ENCODE results near the gene SPATA9. TPM values are rescaled to one million over a fixed set of nuclear protein-coding genes. Genes with fewer than 3 reads are reported as not detected.

The SPATA9 gene
- total and polyA plus RNA-seq, 7 donors: 0.22 to 0.53 (median 0.22) TPM; not detected in 4

DNA sequence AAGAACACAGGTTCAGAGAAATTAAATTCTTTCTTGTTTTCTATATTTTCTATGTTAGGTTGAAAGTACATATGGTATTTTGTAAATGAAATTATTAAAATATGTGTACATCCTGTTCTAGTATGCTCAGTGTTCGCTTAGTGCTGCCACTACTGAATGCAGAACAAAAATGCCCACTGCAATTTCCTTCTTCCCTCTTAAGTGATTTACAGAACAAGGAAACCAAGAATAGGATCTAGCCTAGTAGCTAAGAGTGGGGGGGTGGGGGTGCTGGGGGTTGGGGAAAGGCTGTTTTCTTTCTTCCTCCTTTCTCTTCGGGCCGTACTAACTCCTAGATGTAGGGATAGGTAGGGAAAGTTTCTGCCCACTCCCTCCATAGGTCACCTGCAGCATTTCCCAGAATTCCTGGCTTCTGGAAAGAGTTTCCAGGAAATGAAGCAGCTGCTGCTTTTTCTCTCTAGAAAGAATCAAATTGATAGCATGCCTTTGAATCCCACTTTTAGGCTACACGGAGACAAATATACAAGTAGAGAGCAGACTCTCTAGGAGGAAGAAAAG lies 15.7 kb downstream of the SPATA9 start:
- no peaks in the 10 kb centered on the region for H3K9me3 ChIP-seq
- no peaks in the 10 kb centered on the region for H3K36me3 ChIP-seq (ENCODE audit: insufficient read depth in 1 of 2, low read depth in 1 of 2)
- WGBS, 3 donors: 70 to 80% (median 75%) methylated on average over 4 of the region's 4 CpGs
- intact Hi-C loops (cut with DNase I): loop anchor here (5.0 kb wide), 3 partner anchors 65 to 180 kb away; partner anchors contain the start of gene RHOBTB3 (in 1 of the 2)
- H3K27ac ChIP-seq: no peak overlapping the region
- no peaks in the 10 kb centered on the region for H3K27me3 ChIP-seq (ENCODE audit: insufficient read depth in 3 of 3, low read length in 2 of 3)
- peaks cover 20% of the 10 kb centered on the region for H3K4me1 ChIP-seq
- TF ChIP-seq, protein P1, sequence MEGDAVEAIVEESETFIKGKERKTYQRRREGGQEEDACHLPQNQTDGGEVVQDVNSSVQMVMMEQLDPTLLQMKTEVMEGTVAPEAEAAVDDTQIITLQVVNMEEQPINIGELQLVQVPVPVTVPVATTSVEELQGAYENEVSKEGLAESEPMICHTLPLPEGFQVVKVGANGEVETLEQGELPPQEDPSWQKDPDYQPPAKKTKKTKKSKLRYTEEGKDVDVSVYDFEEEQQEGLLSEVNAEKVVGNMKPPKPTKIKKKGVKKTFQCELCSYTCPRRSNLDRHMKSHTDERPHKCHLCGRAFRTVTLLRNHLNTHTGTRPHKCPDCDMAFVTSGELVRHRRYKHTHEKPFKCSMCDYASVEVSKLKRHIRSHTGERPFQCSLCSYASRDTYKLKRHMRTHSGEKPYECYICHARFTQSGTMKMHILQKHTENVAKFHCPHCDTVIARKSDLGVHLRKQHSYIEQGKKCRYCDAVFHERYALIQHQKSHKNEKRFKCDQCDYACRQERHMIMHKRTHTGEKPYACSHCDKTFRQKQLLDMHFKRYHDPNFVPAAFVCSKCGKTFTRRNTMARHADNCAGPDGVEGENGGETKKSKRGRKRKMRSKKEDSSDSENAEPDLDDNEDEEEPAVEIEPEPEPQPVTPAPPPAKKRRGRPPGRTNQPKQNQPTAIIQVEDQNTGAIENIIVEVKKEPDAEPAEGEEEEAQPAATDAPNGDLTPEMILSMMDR (IDR thresholded peaks at IDR 0.05): no peak
- H3K4me3 ChIP-seq: no peak overlapping the region
- ATAC-seq: no peak
- no peak for DNase-seq

DNA sequence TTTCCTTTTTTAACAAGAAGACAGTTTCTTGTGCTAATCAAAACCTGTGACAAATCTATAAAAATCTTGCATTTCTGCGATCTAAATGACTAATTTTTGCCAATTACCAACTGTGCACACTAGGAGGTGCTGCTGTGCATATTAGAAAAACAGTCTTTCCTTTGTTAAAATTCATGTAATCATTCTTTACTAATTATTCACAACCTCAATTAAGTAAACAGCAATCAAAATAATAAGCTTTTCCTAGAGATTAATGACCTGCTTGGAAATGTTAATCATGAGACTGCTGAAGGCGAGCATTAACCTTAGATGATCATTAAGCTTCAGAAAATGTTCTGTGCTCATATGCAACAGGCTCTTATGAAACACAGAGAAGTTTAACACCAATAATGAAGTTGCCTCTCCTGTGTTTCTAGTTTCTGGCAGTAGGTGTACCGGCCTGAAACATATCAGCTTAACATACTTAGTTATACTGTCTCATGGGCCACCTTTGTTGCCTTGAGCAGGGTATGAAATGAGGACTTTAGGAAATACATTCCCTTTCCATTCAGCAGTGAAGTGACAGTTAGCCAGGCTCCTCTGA lies 18.5 kb downstream of the SPATA9 start:
- TF ChIP-seq, protein P1 (IDR thresholded peaks at IDR 0.05): peak; percentile 81
- no peak overlapping the region for H3K4me3 ChIP-seq
- peaks cover 8% of the 10 kb centered on the region for H3K4me1 ChIP-seq
- no peaks in the 10 kb centered on the region for H3K27me3 ChIP-seq (ENCODE audit: insufficient read depth in 3 of 3, low read length in 2 of 3)
- DNase-seq (no peak), ATAC-seq (peak in 3 of 4 donors; percentile 36 to 68 (median 48))
- no peaks in the 10 kb centered on the region for H3K36me3 ChIP-seq (ENCODE audit: insufficient read depth in 1 of 2, low read depth in 1 of 2)
- no peaks in the 10 kb centered on the region for H3K9me3 ChIP-seq
- H3K27ac ChIP-seq: no peak overlapping the region
- intact Hi-C loops (cut with DNase I): no loop called here
- 11 to 24% (median 12%) methylated on average over 3 of the region's 3 CpGs for WGBS, 3 donors

DNA sequence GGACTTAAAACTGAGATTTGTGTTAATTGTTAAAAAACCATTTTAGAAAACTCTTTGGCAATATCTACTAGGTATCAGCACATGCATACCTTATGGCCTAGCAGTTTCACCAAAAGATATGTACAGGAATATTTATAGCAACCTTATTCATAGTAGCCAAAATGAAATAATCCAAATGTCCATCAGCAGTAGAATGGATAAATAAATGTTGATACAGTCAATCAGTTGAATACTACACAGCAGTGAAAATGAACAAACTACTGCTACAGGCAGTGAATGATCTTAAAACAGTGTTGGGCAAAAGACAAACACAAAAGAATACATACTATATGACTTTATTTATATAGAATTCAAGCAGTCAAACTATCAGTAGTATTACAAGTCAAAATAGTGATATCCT lies 19.8 kb downstream of the SPATA9 start:
- Histone ChIP-seq H3K4me3 (no peak overlapping the region), H3K27me3 (ENCODE audit: insufficient read depth in 3 of 3, low read length in 2 of 3) (no peaks in the 10 kb centered on the region), H3K4me1 (peaks cover 4% of the 10 kb centered on the region), H3K9me3 (no peaks in the 10 kb centered on the region), H3K27ac (no peak overlapping the region), H3K36me3 (ENCODE audit: insufficient read depth in 1 of 2, low read depth in 1 of 2) (peaks cover 0 to 4% of the 10 kb centered on the region in 2 donors)
- TF ChIP-seq, protein P1 (IDR thresholded peaks at IDR 0.05): no peak
- no peak for DNase-seq
- ATAC-seq: no peak
- intact Hi-C loops (cut with DNase I): no loop called here

DNA sequence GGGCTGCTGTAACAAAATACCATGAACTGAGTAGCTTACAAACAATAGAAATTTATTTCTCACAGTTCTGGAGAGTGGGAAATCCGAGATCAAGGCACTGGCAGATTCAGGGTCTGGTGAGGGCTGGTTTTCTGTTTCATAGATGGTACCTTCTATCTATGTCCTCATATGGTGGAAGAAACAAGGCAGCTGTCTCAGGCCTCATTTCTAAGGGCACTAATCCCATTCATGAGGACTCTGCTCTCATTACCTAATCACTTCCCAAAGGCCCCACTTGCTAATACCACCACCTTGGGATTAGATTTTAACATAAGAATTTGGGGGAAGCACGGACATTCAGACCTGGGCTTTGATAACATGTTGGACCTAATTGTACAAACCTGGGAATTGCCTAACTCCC lies 22.7 kb downstream of the SPATA9 start:
- no peak for DNase-seq
- TF ChIP-seq, protein P1 (IDR thresholded peaks at IDR 0.05): no peak
- 85 to 90% (median 89%) methylated on average over 2 of the region's 2 CpGs for WGBS, 3 donors
- peaks cover 4% of the 10 kb centered on the region for H3K4me1 ChIP-seq
- peaks cover 0 to 19% of the 10 kb centered on the region in 2 donors for H3K36me3 ChIP-seq (ENCODE audit: insufficient read depth in 1 of 2, low read depth in 1 of 2)
- intact Hi-C loops (cut with DNase I): no loop called here
- ATAC-seq: no peak
- no peak overlapping the region for H3K4me3 ChIP-seq
- H3K27ac ChIP-seq: no peak overlapping the region
- H3K27me3 ChIP-seq (ENCODE audit: insufficient read depth in 3 of 3, low read length in 2 of 3): no peaks in the 10 kb centered on the region
- no peaks in the 10 kb centered on the region for H3K9me3 ChIP-seq

DNA sequence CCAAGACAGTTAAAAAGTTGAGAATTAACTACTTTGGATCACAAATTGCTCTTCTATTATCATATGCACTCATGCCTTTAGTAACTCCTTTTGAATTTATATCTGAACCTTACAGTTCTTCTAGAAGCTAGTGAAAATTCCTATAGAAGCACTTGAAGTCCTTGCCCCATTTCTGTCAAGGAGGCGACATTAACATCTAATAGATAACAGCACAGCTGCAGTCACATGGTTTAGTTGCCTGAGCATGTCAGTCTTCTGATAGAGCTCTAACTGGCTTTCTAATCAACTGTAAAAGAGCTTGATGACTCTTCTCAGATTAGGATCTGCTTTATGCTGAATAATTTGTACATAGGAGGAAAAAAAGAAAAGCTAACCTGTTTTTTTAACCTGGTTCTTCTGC lies 27.2 kb downstream of the SPATA9 start:
- H3K9me3 ChIP-seq: no peaks in the 10 kb centered on the region
- H3K36me3 ChIP-seq (ENCODE audit: insufficient read depth in 1 of 2, low read depth in 1 of 2): peaks cover 0 to 48% of the 10 kb centered on the region in 2 donors
- intact Hi-C loops (cut with DNase I): no loop called here
- H3K4me3 ChIP-seq: no peak overlapping the region
- TF ChIP-seq, protein P1 (IDR thresholded peaks at IDR 0.05): no peak
- no peak overlapping the region for H3K27ac ChIP-seq
- H3K27me3 ChIP-seq (ENCODE audit: insufficient read depth in 3 of 3, low read length in 2 of 3): no peaks in the 10 kb centered on the region
- WGBS, 3 donors: 48 to 67% (median 52%) methylated on average over 1 of the region's 1 CpG
- DNase-seq: no peak
- no peaks in the 10 kb centered on the region for H3K4me1 ChIP-seq
- no peak for ATAC-seq

Data from psoas muscle (tissue), 8 donors.